MM.1S (cell line): ENCODE data around the gene CNGA1.
"Not testable (repeated sequence)": the region's sequence is repeated elsewhere in the genome, so short reads cannot be mapped to it uniquely, and the experiment has no call there.

Experiments
- DNase-seq: peaks from one replicate; pipeline ENCODE4 v3.0.0-alpha.2; 2015
- H2AFZ ChIP-seq: fragments of 300-600 bp; sonication (generic); 2 replicates; pipeline ENCODE4 v1.6.0; 2016; ENCODE audit warnings: antibody characterized with exemption, low read length
- H3F3A ChIP-seq: fragments of 300-600 bp; sonication (generic); 2 replicates; pipeline ENCODE4 v1.6.1; 2016; ENCODE audit warnings: mild to moderate bottlenecking, antibody characterized with exemption, low read length, moderate library complexity, mixed read lengths; ENCODE audit not compliant: insufficient read depth
- H3K27ac ChIP-seq: fragments of 300-600 bp; sonication (generic); 2 replicates; pipeline ENCODE4 v1.5.1; 2016; ENCODE audit warnings: mild to moderate bottlenecking, low read length
- H3K27me3 ChIP-seq: fragments of 300-600 bp; sonication (generic); replicated peaks from 2 replicates; pipeline ENCODE4 v1.6.0; 2016; ENCODE audit warnings: low read length; ENCODE audit not compliant: insufficient read depth
- H3K36me3 ChIP-seq: fragments of 300-600 bp; sonication (generic); replicated peaks from 2 replicates; pipeline ENCODE4 v1.6.1; 2016; ENCODE audit warnings: mild to moderate bottlenecking, low read length, mixed read lengths; ENCODE audit not compliant: insufficient read depth
- H3K4me1 ChIP-seq: fragments of 300-600 bp; sonication (generic); 2 replicates; pipeline ENCODE4 v1.6.1; 2016; ENCODE audit warnings: low read length, mixed read lengths
- H3K4me2 ChIP-seq: fragments of 300-600 bp; sonication (generic); 2 replicates; pipeline ENCODE4 v1.6.0; 2016; ENCODE audit warnings: low read depth, low read length
- H3K4me3 ChIP-seq: fragments of 300-600 bp; sonication (generic); 2 replicates; pipeline ENCODE4 v1.5.1; 2016; ENCODE audit warnings: low read length, mixed read lengths
- H3K79me2 ChIP-seq: fragments of 300-600 bp; sonication (generic); 2 replicates; pipeline ENCODE4 v1.6.1; 2016; ENCODE audit warnings: mixed run types, low read length, mixed read lengths
- H3K9ac ChIP-seq: fragments of 300-600 bp; sonication (generic); 2 replicates; pipeline ENCODE4 v1.6.1; 2016; ENCODE audit warnings: low read length, mixed read lengths
- H3K9me2 ChIP-seq: fragments of 300-600 bp; sonication (generic); replicated peaks from 2 replicates; pipeline ENCODE4 v1.6.1; 2016; ENCODE audit warnings: mild to moderate bottlenecking, low read length, mixed read lengths; ENCODE audit not compliant: insufficient read depth
- H3K9me3 ChIP-seq: fragments of 300-600 bp; sonication (generic); replicated peaks from 2 replicates; pipeline ENCODE4 v1.6.1; 2016; ENCODE audit warnings: mild to moderate bottlenecking, low read length, mixed read lengths; ENCODE audit not compliant: insufficient read depth
- H4K20me1 ChIP-seq: fragments of 300-600 bp; sonication (generic); 2 replicates; pipeline ENCODE4 v1.6.1; 2016; ENCODE audit warnings: mild to moderate bottlenecking, low read length, moderate library complexity, mixed read lengths; ENCODE audit not compliant: insufficient read depth
- EZH2 ChIP-seq: fragments of 300-600 bp; sonication (generic); optimal IDR thresholded peaks from 2 replicates; pipeline ENCODE3; 2017; ENCODE audit warnings: low read depth, mild to moderate bottlenecking, antibody characterized with exemption, low read length, mixed read lengths
- EZH2phosphoT487 ChIP-seq: fragments of 300-600 bp; sonication (generic); IDR thresholded peaks from 2 replicates; pipeline ENCODE4 v1.6.1; 2018; ENCODE audit warnings: antibody characterized with exemption, low read length
- TF ChIP-seq, protein P1 (sequence below): fragments of 300-600 bp; sonication (generic); IDR thresholded peaks from 2 replicates; pipeline ENCODE4 v1.5.1; 2016; ENCODE audit warnings: antibody characterized with exemption, low read length, mixed read lengths

The CNGA1 gene

DNA sequence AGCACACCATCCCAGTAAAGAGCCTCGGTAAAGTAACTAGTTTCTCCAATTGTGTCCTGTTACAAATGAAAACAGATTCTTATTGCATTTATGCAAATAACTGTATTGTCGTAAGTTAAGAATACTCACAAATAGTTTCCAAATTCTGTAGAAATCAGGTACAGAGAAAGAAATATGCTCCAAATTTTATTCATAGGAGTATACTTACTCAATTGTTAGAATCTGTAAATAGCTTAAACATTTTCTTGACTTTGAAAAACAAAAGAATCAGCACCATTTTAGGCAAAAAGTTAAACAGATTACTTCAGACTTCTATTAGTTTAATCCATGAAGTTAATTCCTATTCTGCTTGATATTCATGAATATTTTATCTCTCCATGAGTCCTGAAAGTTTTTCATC, 10.7 kb downstream of the CNGA1 start:
- TF ChIP-seq EZH2phosphoT487 (no peak), EZH2 (no peak)
- TF ChIP-seq, protein P1, sequence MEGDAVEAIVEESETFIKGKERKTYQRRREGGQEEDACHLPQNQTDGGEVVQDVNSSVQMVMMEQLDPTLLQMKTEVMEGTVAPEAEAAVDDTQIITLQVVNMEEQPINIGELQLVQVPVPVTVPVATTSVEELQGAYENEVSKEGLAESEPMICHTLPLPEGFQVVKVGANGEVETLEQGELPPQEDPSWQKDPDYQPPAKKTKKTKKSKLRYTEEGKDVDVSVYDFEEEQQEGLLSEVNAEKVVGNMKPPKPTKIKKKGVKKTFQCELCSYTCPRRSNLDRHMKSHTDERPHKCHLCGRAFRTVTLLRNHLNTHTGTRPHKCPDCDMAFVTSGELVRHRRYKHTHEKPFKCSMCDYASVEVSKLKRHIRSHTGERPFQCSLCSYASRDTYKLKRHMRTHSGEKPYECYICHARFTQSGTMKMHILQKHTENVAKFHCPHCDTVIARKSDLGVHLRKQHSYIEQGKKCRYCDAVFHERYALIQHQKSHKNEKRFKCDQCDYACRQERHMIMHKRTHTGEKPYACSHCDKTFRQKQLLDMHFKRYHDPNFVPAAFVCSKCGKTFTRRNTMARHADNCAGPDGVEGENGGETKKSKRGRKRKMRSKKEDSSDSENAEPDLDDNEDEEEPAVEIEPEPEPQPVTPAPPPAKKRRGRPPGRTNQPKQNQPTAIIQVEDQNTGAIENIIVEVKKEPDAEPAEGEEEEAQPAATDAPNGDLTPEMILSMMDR, result no peak
- Histone ChIP-seq H3K27ac (no peak overlapping the region), H3K9me3 (no peaks in the 10 kb centered on the region), H3F3A (no peaks in the 10 kb centered on the region), H3K9me2 (no peaks in the 10 kb centered on the region), H3K27me3 (no peaks in the 10 kb centered on the region), H3K36me3 (no peaks in the 10 kb centered on the region), H3K4me3 (no peak overlapping the region), H3K79me2 (no peaks in the 10 kb centered on the region), H3K4me2 (no peak overlapping the region), H3K4me1 (no peaks in the 10 kb centered on the region), H4K20me1 (no peaks in the 10 kb centered on the region), H2AFZ (no peak overlapping the region), H3K9ac (no peak overlapping the region)
- DNase-seq, result no peak

DNA sequence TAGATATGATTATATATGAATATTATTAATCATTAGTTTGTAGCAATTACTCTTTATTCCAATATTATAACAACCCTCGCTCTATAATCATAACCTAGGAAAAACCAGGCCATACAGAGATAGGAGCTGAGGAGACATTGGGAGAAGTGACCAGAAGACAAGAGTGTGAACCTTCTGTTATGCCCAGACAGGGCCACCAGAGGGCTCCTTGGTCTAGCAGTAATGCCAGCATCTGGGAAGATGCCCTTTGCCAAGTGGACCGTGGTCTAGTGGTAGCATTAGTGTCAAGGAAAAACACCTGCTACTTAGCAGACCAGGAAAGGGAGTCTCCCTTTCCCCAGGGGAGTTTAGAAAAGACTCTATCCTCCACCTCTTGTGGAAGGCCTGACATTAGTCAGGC, 12.9 kb downstream of the CNGA1 start:
- H3K9ac ChIP-seq, H3K79me2 ChIP-seq, H3K27ac ChIP-seq, H3K27me3 ChIP-seq, H3K4me2 ChIP-seq, H3K4me3 ChIP-seq, H3K4me1 ChIP-seq, H3K9me2 ChIP-seq, H2AFZ ChIP-seq, H3K36me3 ChIP-seq, H3K9me3 ChIP-seq, H3F3A ChIP-seq, H4K20me1 ChIP-seq: not testable (repeated sequence)
- TF ChIP-seq, protein P1, result peak; percentile 42
- DNase-seq, result peak; percentile 43

DNA sequence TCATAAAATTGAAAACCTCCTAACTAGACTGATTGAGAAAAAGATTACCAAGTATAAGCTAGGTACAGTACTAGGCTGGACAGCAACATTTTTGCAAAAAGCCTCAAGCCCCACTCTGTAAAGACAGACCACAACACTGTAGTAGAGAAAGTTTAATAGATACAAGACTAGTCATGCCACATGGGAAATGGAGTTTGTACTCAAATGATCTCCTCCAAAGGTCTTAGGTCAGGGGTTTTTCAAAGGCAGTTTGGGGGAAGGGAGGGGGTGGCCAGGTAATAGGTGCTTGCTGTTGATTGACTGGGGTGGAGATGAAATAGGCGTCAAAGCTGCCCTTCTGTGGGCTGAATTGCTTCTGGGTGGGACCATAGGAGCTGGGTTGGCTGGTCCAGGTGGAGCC, 14.2 kb downstream of the CNGA1 start:
- H3K9me2 ChIP-seq, result no peaks in the 10 kb centered on the region
- H3K27ac ChIP-seq, result no peak overlapping the region
- H3K27me3 ChIP-seq, result no peaks in the 10 kb centered on the region
- no peaks in the 10 kb centered on the region for H3K9me3 ChIP-seq
- H4K20me1 ChIP-seq, result no peaks in the 10 kb centered on the region
- no peak overlapping the region for H3K4me3 ChIP-seq
- no peaks in the 10 kb centered on the region for H3K79me2 ChIP-seq
- no peak overlapping the region for H3K4me2 ChIP-seq
- no peaks in the 10 kb centered on the region for H3K36me3 ChIP-seq
- H2AFZ ChIP-seq, result no peak overlapping the region
- no peak for DNase-seq
- H3K4me1 ChIP-seq, result no peaks in the 10 kb centered on the region
- H3K9ac ChIP-seq, result no peak overlapping the region
- H3F3A ChIP-seq, result no peaks in the 10 kb centered on the region
- TF ChIP-seq EZH2, result no peak
- TF ChIP-seq, protein P1, result no peak
- no peak for TF ChIP-seq EZH2phosphoT487

DNA sequence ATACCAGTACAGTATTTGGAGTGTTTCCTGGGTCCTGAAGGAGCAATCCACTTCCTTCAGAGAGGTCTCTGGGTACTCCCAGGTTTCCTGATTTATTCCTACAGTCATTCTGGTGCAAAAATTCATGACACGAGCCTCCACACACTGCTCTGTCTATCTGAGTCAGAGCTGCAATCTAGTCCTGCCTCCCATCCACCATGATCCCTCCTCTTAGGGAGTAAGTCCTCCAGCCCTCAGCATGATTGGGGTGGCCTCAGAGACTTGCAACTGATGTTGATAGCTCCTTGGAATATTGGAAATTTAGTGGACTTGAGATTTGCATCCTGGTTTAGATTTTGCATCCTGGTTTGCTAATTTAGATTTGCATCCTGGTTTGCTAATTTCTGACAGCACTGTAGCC, 20.5 kb downstream of the CNGA1 start:
- Histone ChIP-seq H3K27me3 (no peaks in the 10 kb centered on the region), H3K4me1 (no peaks in the 10 kb centered on the region), H3K36me3 (no peaks in the 10 kb centered on the region), H4K20me1 (no peaks in the 10 kb centered on the region), H3K9me2 (no peaks in the 10 kb centered on the region), H3K9ac (no peak overlapping the region), H3K27ac (no peak overlapping the region), H3K9me3 (no peaks in the 10 kb centered on the region), H3K4me3 (no peak overlapping the region), H3F3A (no peaks in the 10 kb centered on the region), H2AFZ (no peak overlapping the region), H3K4me2 (no peak overlapping the region), H3K79me2 (no peaks in the 10 kb centered on the region)
- TF ChIP-seq, protein P1, result no peak
- TF ChIP-seq EZH2phosphoT487 (no peak), EZH2 (no peak)
- DNase-seq, result no peak

DNA sequence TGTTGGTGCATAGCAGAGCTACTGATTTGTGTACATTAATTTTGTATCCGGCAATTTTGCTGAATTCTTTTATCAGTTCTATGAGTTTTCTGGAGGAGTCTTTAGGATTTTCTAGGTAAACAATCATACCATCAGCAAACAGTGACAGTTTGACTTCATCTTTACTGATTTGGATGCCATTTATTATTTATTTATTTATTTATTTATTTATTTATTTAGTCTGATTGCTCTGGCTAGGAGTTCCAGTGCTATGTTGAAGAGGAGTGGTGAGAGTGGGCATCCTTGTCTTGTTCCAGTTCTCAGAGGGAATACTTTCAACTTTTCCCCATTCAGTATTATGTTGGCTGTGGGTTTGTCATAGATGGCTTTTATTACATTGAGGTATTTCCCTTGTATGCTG, 24.0 kb downstream of the CNGA1 start:
- not testable (repeated sequence) for H3K9me3 ChIP-seq, H2AFZ ChIP-seq, H3K27ac ChIP-seq, H3K79me2 ChIP-seq, H3K9ac ChIP-seq, H3F3A ChIP-seq, H3K9me2 ChIP-seq, H3K4me1 ChIP-seq, H3K36me3 ChIP-seq, DNase-seq, H4K20me1 ChIP-seq, H3K4me3 ChIP-seq, H3K4me2 ChIP-seq, H3K27me3 ChIP-seq
